ENCODE data around the gene FCGR3B.
"Not testable (repeated sequence)": the region's sequence is repeated elsewhere in the genome, so short reads cannot be mapped to it uniquely, and the experiment has no call there.

The FCGR3B gene

GRCh38 chr1:161631076-161631475, at the start of gene FCGR3B:
Gene FCGR3B (minus strand): TSS chr1:161631176. CDS start chr1:161631094, 82 bp downstream.
- DNase-seq = no peak

GRCh38 chr1:161678500-161678899, 47.5 kb upstream of the FCGR3B start:
- DNase-seq = no peak

GRCh38 chr1:161676958-161677689, 46.1 kb upstream of the FCGR3B start:
- DNase-seq = no peak

- no peak for DNase-seq
Measured at GRCh38 chr1:161676441-161676840, 45.5 kb upstream of the FCGR3B start.

GRCh38 chr1:161674908-161675307, 43.9 kb upstream of the FCGR3B start:
- not testable (repeated sequence) for DNase-seq

- not testable (repeated sequence) for DNase-seq
Measured at GRCh38 chr1:161674447-161674846, 43.5 kb upstream of the FCGR3B start.

GRCh38 chr1:161673437-161673836, 42.5 kb upstream of the FCGR3B start:
- not testable (repeated sequence) for DNase-seq

- DNase-seq = not testable (repeated sequence)
Measured at GRCh38 chr1:161671045-161672020, 40.4 kb upstream of the FCGR3B start.

GRCh38 chr1:161664689-161665088, 33.7 kb upstream of the FCGR3B start:
- DNase-seq = not testable (repeated sequence)

- not testable (repeated sequence) for DNase-seq
Measured at GRCh38 chr1:161663569-161663968, 32.6 kb upstream of the FCGR3B start.

- DNase-seq = not testable (repeated sequence)
Measured at GRCh38 chr1:161662684-161663339, 31.8 kb upstream of the FCGR3B start, which contains the start of gene FCGR2B. Gene FCGR2B (plus strand): TSS chr1:161663143. CDS start chr1:161663242, 99 bp downstream.

- DNase-seq = not testable (repeated sequence)
Measured at GRCh38 chr1:161661660-161662311, 30.8 kb upstream of the FCGR3B start.

GRCh38 chr1:161658524-161658923, 27.5 kb upstream of the FCGR3B start:
- not testable (repeated sequence) for DNase-seq

- DNase-seq = not testable (repeated sequence)
Measured at GRCh38 chr1:161653971-161654370, 23.0 kb upstream of the FCGR3B start.

GRCh38 chr1:161653541-161653940, 22.6 kb upstream of the FCGR3B start:
- DNase-seq = not testable (repeated sequence)

GRCh38 chr1:161647507-161648360, 16.8 kb upstream of the FCGR3B start:
- peak; percentile 4 for DNase-seq

- not testable (repeated sequence) for DNase-seq
Measured at GRCh38 chr1:161644855-161645254, 13.9 kb upstream of the FCGR3B start.

- not testable (repeated sequence) for DNase-seq
Measured at GRCh38 chr1:161643481-161644208, 12.7 kb upstream of the FCGR3B start.

GRCh38 chr1:161642697-161643096, 11.7 kb upstream of the FCGR3B start:
- not testable (repeated sequence) for DNase-seq

- not testable (repeated sequence) for DNase-seq
Measured at GRCh38 chr1:161639203-161639602, 8.2 kb upstream of the FCGR3B start.
